Measurements from ENCODE around the gene VTCN1.
"Not testable (repeated sequence)": the region's sequence is repeated elsewhere in the genome, so short reads cannot be mapped to it uniquely, and the experiment has no call there.

VTCN1 gene

GRCh38 chr1:117167402-117167801, 43.3 kb downstream of the VTCN1 start:
- H3K36me3 ChIP-seq (ENCODE audit: control insufficient read depth, insufficient read depth, low read length), result no peaks in the 10 kb centered on the region

DNA sequence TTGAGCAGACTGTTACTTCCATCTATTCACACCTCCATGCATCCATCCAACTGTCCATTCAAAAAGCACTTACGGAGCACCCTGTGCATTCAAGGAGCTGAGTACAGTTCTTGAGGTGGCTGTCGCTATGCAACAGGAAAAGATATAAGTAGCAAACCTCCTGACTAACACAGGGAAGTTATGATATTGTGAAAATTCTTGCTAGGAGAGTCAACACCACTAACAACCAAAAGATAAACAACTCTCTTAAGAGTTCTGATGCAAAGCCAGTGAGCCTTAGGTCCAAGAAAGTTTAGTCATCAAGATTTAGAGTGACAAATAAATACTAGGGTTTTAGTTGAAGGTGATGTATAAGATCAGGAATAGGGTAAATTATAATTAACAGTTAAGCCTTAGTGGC, 44.7 kb downstream of the VTCN1 start:
- H3K27ac ChIP-seq (ENCODE audit: low read depth, low read length, severe bottlenecking), result no peak overlapping the region

More at GRCh38 chr1:117167402-117167801, 43.3 kb downstream of the VTCN1 start:
- Histone ChIP-seq H3K4me3 (ENCODE audit: extremely low read depth, insufficient read depth, low read length, poor library complexity, severe bottlenecking) (no peak overlapping the region), H3K4me1 (ENCODE audit: control insufficient read depth, insufficient read depth, low read length, poor library complexity, severe bottlenecking) (peaks cover 2% of the 10 kb centered on the region), H3K27ac (ENCODE audit: low read depth, low read length, severe bottlenecking) (no peak overlapping the region), H3K9me3 (ENCODE audit: control insufficient read depth, low read length) (no peaks in the 10 kb centered on the region)

DNA sequence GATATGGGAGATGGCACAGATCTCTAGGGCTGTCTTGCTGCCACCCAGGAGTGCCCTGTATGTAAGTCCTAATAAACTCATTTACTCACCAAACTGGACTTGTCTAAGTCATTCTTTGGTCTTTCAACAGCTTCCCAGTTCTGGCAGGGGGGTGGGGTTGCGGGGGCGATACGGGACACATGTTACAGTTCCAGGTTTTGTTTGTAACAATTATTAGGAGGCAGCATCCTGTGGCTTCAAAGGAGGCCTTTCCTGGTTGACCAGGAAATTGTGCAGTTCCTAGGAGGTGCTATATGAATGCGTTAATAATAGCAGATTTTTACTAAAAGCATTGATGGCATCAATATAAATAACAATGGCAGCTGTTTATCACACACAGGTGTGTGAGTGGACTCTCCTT, 46.5 kb downstream of the VTCN1 start:
- 100% methylated on average over 1 of the region's 4 CpGs; no CpG with 5 or more reads in 1 of the 2 experiments for WGBS, 2 experiments (ENCODE audit: insufficient coverage in 2 of 2)
- H3K36me3 ChIP-seq (ENCODE audit: control insufficient read depth, insufficient read depth, low read length), result no peaks in the 10 kb centered on the region
- H3K4me1 ChIP-seq (ENCODE audit: control insufficient read depth, insufficient read depth, low read length, poor library complexity, severe bottlenecking), result no peaks in the 10 kb centered on the region
- H3K9me3 ChIP-seq (ENCODE audit: control insufficient read depth, low read length), result no peaks in the 10 kb centered on the region
- H3K4me3 ChIP-seq (ENCODE audit: extremely low read depth, insufficient read depth, low read length, poor library complexity, severe bottlenecking), result no peak overlapping the region
- no peak overlapping the region for H3K27ac ChIP-seq (ENCODE audit: low read depth, low read length, severe bottlenecking)

More for the DNA sequence above, 44.7 kb downstream of the VTCN1 start:
- no CpG with 5 or more reads among the region's 2 CpGs for WGBS, 2 experiments (ENCODE audit: insufficient coverage in 2 of 2)
- peaks cover 2% of the 10 kb centered on the region for H3K4me1 ChIP-seq (ENCODE audit: control insufficient read depth, insufficient read depth, low read length, poor library complexity, severe bottlenecking)
- H3K9me3 ChIP-seq (ENCODE audit: control insufficient read depth, low read length), result no peaks in the 10 kb centered on the region
- H3K36me3 ChIP-seq (ENCODE audit: control insufficient read depth, insufficient read depth, low read length), result no peaks in the 10 kb centered on the region
- no peak overlapping the region for H3K4me3 ChIP-seq (ENCODE audit: extremely low read depth, insufficient read depth, low read length, poor library complexity, severe bottlenecking)

- 91 to 97% methylated on average over 6 of the region's 6 CpGs for WGBS, 2 experiments (ENCODE audit: insufficient coverage in 2 of 2)
- H3K27ac ChIP-seq (ENCODE audit: low read depth, low read length, severe bottlenecking), result no peak overlapping the region
- no peaks in the 10 kb centered on the region for H3K9me3 ChIP-seq (ENCODE audit: control insufficient read depth, low read length)
- H3K4me1 ChIP-seq (ENCODE audit: control insufficient read depth, insufficient read depth, low read length, poor library complexity, severe bottlenecking), result no peaks in the 10 kb centered on the region
- H3K36me3 ChIP-seq (ENCODE audit: control insufficient read depth, insufficient read depth, low read length), result no peaks in the 10 kb centered on the region
- no peak overlapping the region for H3K4me3 ChIP-seq (ENCODE audit: extremely low read depth, insufficient read depth, low read length, poor library complexity, severe bottlenecking)
These were observed 47.9 kb downstream of the VTCN1 start for GRCh38 chr1:117162816-117163215.

GRCh38 chr1:117161887-117162286, 48.8 kb downstream of the VTCN1 start:
- no peak overlapping the region for H3K4me3 ChIP-seq (ENCODE audit: extremely low read depth, insufficient read depth, low read length, poor library complexity, severe bottlenecking)
- H3K9me3 ChIP-seq (ENCODE audit: control insufficient read depth, low read length), result no peaks in the 10 kb centered on the region
- H3K27ac ChIP-seq (ENCODE audit: low read depth, low read length, severe bottlenecking), result no peak overlapping the region
- no peaks in the 10 kb centered on the region for H3K4me1 ChIP-seq (ENCODE audit: control insufficient read depth, insufficient read depth, low read length, poor library complexity, severe bottlenecking)
- no peaks in the 10 kb centered on the region for H3K36me3 ChIP-seq (ENCODE audit: control insufficient read depth, insufficient read depth, low read length)
- WGBS, 2 experiments (ENCODE audit: insufficient coverage in 2 of 2), result 100% methylated on average over 1 of the region's 1 CpG; no CpG with 5 or more reads in 1 of the 2 experiments

DNA sequence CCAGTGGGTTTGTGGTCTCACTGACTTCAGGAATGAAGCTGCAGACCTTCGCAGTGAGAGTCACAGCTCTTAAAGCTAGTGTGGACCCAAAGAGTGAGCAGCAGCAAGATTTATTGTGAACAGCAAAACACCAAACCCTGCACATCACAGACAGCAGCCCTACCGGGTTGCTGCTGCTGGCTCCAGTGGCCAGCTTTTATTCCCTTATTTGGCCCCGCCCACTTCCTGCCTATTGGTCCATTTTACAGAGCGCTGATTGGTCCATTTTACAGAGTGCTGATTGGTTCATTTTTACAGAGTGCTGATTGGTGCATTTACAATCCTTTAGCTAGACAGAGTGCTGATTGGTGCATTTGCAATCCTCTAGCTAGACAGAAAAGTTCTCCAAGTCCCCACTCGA, 59.4 kb downstream of the VTCN1 start:
- WGBS, 2 experiments (ENCODE audit: insufficient coverage in 2 of 2), result 95 to 100% methylated on average over 3 to 5 of the region's 5 CpGs

DNA sequence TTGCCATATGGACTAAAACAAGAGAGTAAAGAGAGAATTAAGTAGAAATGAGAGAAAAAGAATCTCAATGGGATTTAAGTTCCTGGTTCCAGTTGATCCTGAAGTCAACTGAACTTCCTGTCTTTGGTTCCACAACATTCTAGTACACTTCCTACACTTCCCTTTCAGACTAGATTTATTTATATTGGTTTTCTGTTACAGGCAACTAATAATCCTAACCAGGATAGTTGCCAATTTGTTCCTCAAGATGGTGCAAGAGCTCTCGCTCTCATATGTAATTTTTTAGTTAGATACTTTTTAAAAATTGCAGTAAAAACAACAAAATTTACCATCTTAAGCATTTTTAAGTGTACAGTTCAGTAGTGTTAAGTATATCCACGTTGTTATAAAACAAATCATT, 60.4 kb downstream of the VTCN1 start:
- Histone ChIP-seq H3K4me3 (ENCODE audit: extremely low read depth, insufficient read depth, low read length, poor library complexity, severe bottlenecking) (no peak overlapping the region), H3K4me1 (ENCODE audit: control insufficient read depth, insufficient read depth, low read length, poor library complexity, severe bottlenecking) (peaks cover 4% of the 10 kb centered on the region), H3K36me3 (ENCODE audit: control insufficient read depth, insufficient read depth, low read length) (no peaks in the 10 kb centered on the region), H3K27ac (ENCODE audit: low read depth, low read length, severe bottlenecking) (no peak overlapping the region), H3K9me3 (ENCODE audit: control insufficient read depth, low read length) (no peaks in the 10 kb centered on the region)
- no CpG with 5 or more reads among the region's 2 CpGs for WGBS, 2 experiments (ENCODE audit: insufficient coverage in 2 of 2)

More for the DNA sequence above, 59.4 kb downstream of the VTCN1 start:
- not testable (repeated sequence) for H3K27ac ChIP-seq (ENCODE audit: low read depth, low read length, severe bottlenecking); H3K4me1 ChIP-seq (ENCODE audit: control insufficient read depth, insufficient read depth, low read length, poor library complexity, severe bottlenecking); H3K9me3 ChIP-seq (ENCODE audit: control insufficient read depth, low read length); H3K4me3 ChIP-seq (ENCODE audit: extremely low read depth, insufficient read depth, low read length, poor library complexity, severe bottlenecking); H3K36me3 ChIP-seq (ENCODE audit: control insufficient read depth, insufficient read depth, low read length)

GRCh38 chr1:117147856-117148588, 62.7 kb downstream of the VTCN1 start:
- H3K27ac ChIP-seq (ENCODE audit: low read depth, low read length, severe bottlenecking), result no peak overlapping the region
- no peaks in the 10 kb centered on the region for H3K9me3 ChIP-seq (ENCODE audit: control insufficient read depth, low read length)
- H3K36me3 ChIP-seq (ENCODE audit: control insufficient read depth, insufficient read depth, low read length), result no peaks in the 10 kb centered on the region
- H3K4me3 ChIP-seq (ENCODE audit: extremely low read depth, insufficient read depth, low read length, poor library complexity, severe bottlenecking), result no peak overlapping the region
- 100% methylated on average over 2 of the region's 5 CpGs; no CpG with 5 or more reads in 1 of the 2 experiments for WGBS, 2 experiments (ENCODE audit: insufficient coverage in 2 of 2)
- H3K4me1 ChIP-seq (ENCODE audit: control insufficient read depth, insufficient read depth, low read length, poor library complexity, severe bottlenecking), result peaks cover 9% of the 10 kb centered on the region

DNA sequence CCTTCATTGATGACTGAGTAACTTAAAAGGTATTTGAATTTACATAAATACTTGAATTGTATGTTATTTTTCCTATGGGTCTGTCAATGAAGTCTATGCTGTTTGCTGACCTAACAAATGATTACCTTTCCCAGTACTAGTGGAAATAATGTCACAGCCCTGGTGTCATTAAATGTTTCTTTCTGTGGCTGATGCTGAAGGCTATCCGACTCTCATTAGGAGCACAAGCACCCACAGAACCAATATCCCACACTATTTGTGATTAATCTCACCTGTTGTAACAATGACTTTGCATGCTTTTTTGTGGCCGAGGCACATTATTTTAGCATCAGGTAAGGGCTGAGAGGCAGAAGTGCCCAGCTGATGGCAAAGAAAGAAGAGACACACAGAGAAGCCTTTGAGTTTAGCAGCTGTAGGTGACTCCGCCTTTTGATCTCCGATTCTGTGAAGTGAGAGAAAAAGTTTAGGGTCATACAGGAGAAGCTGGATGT, 63.3 kb downstream of the VTCN1 start:
- Histone ChIP-seq H3K4me1 (ENCODE audit: control insufficient read depth, insufficient read depth, low read length, poor library complexity, severe bottlenecking) (peaks cover 11% of the 10 kb centered on the region), H3K4me3 (ENCODE audit: extremely low read depth, insufficient read depth, low read length, poor library complexity, severe bottlenecking) (no peak overlapping the region), H3K27ac (ENCODE audit: low read depth, low read length, severe bottlenecking) (no peak overlapping the region), H3K36me3 (ENCODE audit: control insufficient read depth, insufficient read depth, low read length) (no peaks in the 10 kb centered on the region), H3K9me3 (ENCODE audit: control insufficient read depth, low read length) (no peaks in the 10 kb centered on the region)
- 58 to 63% methylated on average over 3 of the region's 4 CpGs for WGBS, 2 experiments (ENCODE audit: insufficient coverage in 2 of 2)

DNA sequence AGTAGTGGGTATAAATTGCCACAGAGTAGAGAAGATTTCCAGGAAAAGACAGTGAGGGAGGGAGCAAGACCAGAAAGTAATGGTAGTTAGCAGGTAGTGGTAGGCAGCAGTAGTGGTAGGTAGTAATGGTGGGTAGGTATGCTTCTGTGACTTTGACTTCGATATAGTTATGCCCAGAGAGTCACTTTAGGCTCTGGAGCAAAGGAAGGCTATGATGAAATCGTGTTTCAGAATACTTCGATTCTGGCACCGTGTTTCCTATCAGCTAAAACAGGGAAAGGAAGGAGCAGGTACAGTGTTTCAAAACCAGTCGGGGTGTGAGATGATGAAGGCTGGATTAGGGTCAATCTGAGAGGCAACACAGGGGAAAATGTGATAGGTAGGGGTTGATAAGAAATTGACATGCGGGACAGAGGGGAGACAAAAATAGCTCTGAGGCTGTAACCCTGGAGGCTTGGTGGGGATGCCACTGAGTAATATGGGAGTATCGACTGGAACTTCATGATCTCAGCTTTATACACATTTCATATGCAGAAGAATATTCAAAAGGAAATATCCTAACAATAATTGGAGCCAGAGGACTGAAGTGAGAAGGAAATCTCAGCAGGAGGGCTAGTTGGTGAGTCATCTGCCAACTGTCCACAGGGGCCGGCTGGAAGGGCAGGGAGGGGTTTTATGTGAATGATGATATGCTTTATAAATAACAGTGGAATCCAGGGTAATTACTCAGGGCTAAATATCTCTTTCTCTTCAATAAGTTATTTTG, 64.0 kb downstream of the VTCN1 start:
- H3K9me3 ChIP-seq (ENCODE audit: control insufficient read depth, low read length), result no peaks in the 10 kb centered on the region
- H3K36me3 ChIP-seq (ENCODE audit: control insufficient read depth, insufficient read depth, low read length), result no peaks in the 10 kb centered on the region
- 86 to 90% methylated on average over 6 to 7 of the region's 8 CpGs for WGBS, 2 experiments (ENCODE audit: insufficient coverage in 2 of 2)
- no peak overlapping the region for H3K27ac ChIP-seq (ENCODE audit: low read depth, low read length, severe bottlenecking)
- H3K4me1 ChIP-seq (ENCODE audit: control insufficient read depth, insufficient read depth, low read length, poor library complexity, severe bottlenecking), result peaks cover 14% of the 10 kb centered on the region
- no peak overlapping the region for H3K4me3 ChIP-seq (ENCODE audit: extremely low read depth, insufficient read depth, low read length, poor library complexity, severe bottlenecking)

GRCh38 chr1:117146072-117146471, 64.7 kb downstream of the VTCN1 start:
- Histone ChIP-seq H3K4me3 (ENCODE audit: extremely low read depth, insufficient read depth, low read length, poor library complexity, severe bottlenecking) (no peak overlapping the region), H3K4me1 (ENCODE audit: control insufficient read depth, insufficient read depth, low read length, poor library complexity, severe bottlenecking) (peaks cover 14% of the 10 kb centered on the region), H3K9me3 (ENCODE audit: control insufficient read depth, low read length) (no peaks in the 10 kb centered on the region), H3K27ac (ENCODE audit: low read depth, low read length, severe bottlenecking) (no peak overlapping the region), H3K36me3 (ENCODE audit: control insufficient read depth, insufficient read depth, low read length) (no peaks in the 10 kb centered on the region)
- 88% methylated on average over 1 of the region's 2 CpGs; no CpG with 5 or more reads in 1 of the 2 experiments for WGBS, 2 experiments (ENCODE audit: insufficient coverage in 2 of 2)

Data from mesodermal cell (in vitro differentiated cells).